ENCODE measurements around the gene SLC22A23. TPM values are rescaled to one million over a fixed set of nuclear protein-coding genes. Genes with fewer than 3 reads are reported as not detected.

The SLC22A23 gene
- total RNA-seq, 4 donors from 2014 or later: 7.1 to 9.6 (median 8.2) TPM

GRCh38 chr6:3326184-3326971, 130.5 kb downstream of the SLC22A23 start:
- peaks cover 0 to 42% (median 17%) of the 10 kb centered on the region in 4 donors for H3K4me1 ChIP-seq
- WGBS, 2 donors: 92 to 97% methylated on average over 11 of the region's 11 CpGs
- TF ChIP-seq CTCF (IDR thresholded peaks at IDR 0.05) (no peak), EP300 (IDR thresholded peaks at IDR 0.05) (no peak), POLR2A (IDR thresholded peaks at IDR 0.05) (no peak)
- H3K36me3 ChIP-seq: no peaks in the 10 kb centered on the region
- no peak for DNase-seq (ENCODE audit: low spot score in 2 of 2)
- no peaks in the 10 kb centered on the region for H3K27me3 ChIP-seq
- H3K9me3 ChIP-seq: no peaks in the 10 kb centered on the region
- peak overlapping the region in 2 of 4 donors; percentile 77 for H3K27ac ChIP-seq
- H3K4me3 ChIP-seq: no peak overlapping the region

- peak overlapping the region; percentile 20 to 77 (median 57) for H3K27ac ChIP-seq
- peak in 1 of 2 donors; percentile 59 for DNase-seq (ENCODE audit: low spot score in 2 of 2)
Measured at GRCh38 chr6:3325210-3325609, 131.6 kb downstream of the SLC22A23 start.

GRCh38 chr6:3324262-3324942, 132.4 kb downstream of the SLC22A23 start:
- Histone ChIP-seq H3K27ac (peak overlapping the region; percentile 20 to 77 (median 57)), H3K4me3 (no peak overlapping the region), H3K4me1 (peaks cover 0 to 36% (median 17%) of the 10 kb centered on the region in 4 donors), H3K9me3 (no peaks in the 10 kb centered on the region), H3K36me3 (no peaks in the 10 kb centered on the region), H3K27me3 (no peaks in the 10 kb centered on the region)
- no peak for DNase-seq (ENCODE audit: low spot score in 2 of 2)
- 45 to 51% methylated on average over 12 of the region's 12 CpGs for WGBS, 2 donors
- TF ChIP-seq CTCF (IDR thresholded peaks at IDR 0.05): no peak
- TF ChIP-seq POLR2A (IDR thresholded peaks at IDR 0.05): no peak
- TF ChIP-seq EP300 (IDR thresholded peaks at IDR 0.05): peak; percentile 54 to 69

More at GRCh38 chr6:3325210-3325609, 131.6 kb downstream of the SLC22A23 start:
- Histone ChIP-seq H3K4me3 (no peak overlapping the region), H3K36me3 (no peaks in the 10 kb centered on the region), H3K27me3 (no peaks in the 10 kb centered on the region), H3K9me3 (no peaks in the 10 kb centered on the region), H3K4me1 (peaks cover 0 to 42% (median 17%) of the 10 kb centered on the region in 4 donors)
- TF ChIP-seq CTCF (IDR thresholded peaks at IDR 0.05) (no peak), POLR2A (IDR thresholded peaks at IDR 0.05) (no peak), EP300 (IDR thresholded peaks at IDR 0.05) (no peak)

- TF ChIP-seq EP300 (IDR thresholded peaks at IDR 0.05) (no peak), POLR2A (IDR thresholded peaks at IDR 0.05) (no peak)
- Histone ChIP-seq H3K27ac (peak overlapping the region in 3 of 4 donors; percentile 20 to 77 (median 77)), H3K4me1 (peaks cover 0 to 32% (median 14%) of the 10 kb centered on the region in 4 donors), H3K4me3 (no peak overlapping the region), H3K36me3 (no peaks in the 10 kb centered on the region), H3K27me3 (no peaks in the 10 kb centered on the region), H3K9me3 (no peaks in the 10 kb centered on the region)
- WGBS, 2 donors: 68 to 80% methylated on average over 14 to 21 of the region's 21 CpGs
- DNase-seq (ENCODE audit: low spot score in 2 of 2): no peak
Measured at GRCh38 chr6:3323696-3324261, 133.1 kb downstream of the SLC22A23 start.

GRCh38 chr6:3323148-3323547, 133.7 kb downstream of the SLC22A23 start:
- no peak for DNase-seq (ENCODE audit: low spot score in 2 of 2)
- peak overlapping the region in 2 of 4 donors; percentile 54 to 77 for H3K27ac ChIP-seq
- 89 to 95% methylated on average over 3 of the region's 3 CpGs for WGBS, 2 donors
- H3K36me3 ChIP-seq: no peaks in the 10 kb centered on the region
- no peak overlapping the region for H3K4me3 ChIP-seq
- peaks cover 0 to 26% (median 12%) of the 10 kb centered on the region in 4 donors for H3K4me1 ChIP-seq
- H3K9me3 ChIP-seq: no peaks in the 10 kb centered on the region
- no peaks in the 10 kb centered on the region for H3K27me3 ChIP-seq
- TF ChIP-seq POLR2A (IDR thresholded peaks at IDR 0.05) (no peak), EP300 (IDR thresholded peaks at IDR 0.05) (no peak)
